Superior temporal gyrus (tissue), 1 donor: ENCODE data around the gene CALR.
"Not testable (repeated sequence)": the region's sequence is repeated elsewhere in the genome, so short reads cannot be mapped to it uniquely, and the experiment has no call there.

Experiments
- DNase-seq: peaks from one replicate; pipeline ENCODE4 v3.0.0-alpha.2; 2016; ENCODE audit errors: extremely low spot score

The CALR gene

GRCh38 chr19:12952488-12953137, 14.2 kb downstream of the CALR start:
- no peak for DNase-seq

- DNase-seq = peak; percentile 60
Measured at GRCh38 chr19:12953138-12953798, 14.9 kb downstream of the CALR start.

- DNase-seq = no peak
Measured at GRCh38 chr19:12953799-12954611, 15.6 kb downstream of the CALR start.

GRCh38 chr19:12954612-12954962, 16.2 kb downstream of the CALR start:
- DNase-seq = no peak

GRCh38 chr19:12955575-12955974, 17.2 kb downstream of the CALR start:
- not testable (repeated sequence) for DNase-seq

- DNase-seq = no peak
Measured at GRCh38 chr19:12955996-12956395, 17.6 kb downstream of the CALR start.

GRCh38 chr19:12956446-12957388, 18.3 kb downstream of the CALR start, which contains the start of gene GADD45GIP1:
TSS of gene GADD45GIP1 (minus strand) at chr19:12957223. CDS start at chr19:12957212, 11 bp downstream.
- DNase-seq = peak; percentile 64

- not testable (repeated sequence) for DNase-seq
Measured at GRCh38 chr19:12957389-12957952, 19.1 kb downstream of the CALR start.

- DNase-seq = no peak
Measured at GRCh38 chr19:12959481-12959880, 21.1 kb downstream of the CALR start.

GRCh38 chr19:12965017-12965811, 26.8 kb downstream of the CALR start:
- peak; percentile 73 for DNase-seq

- no peak for DNase-seq
Measured at GRCh38 chr19:12965812-12966135, 27.4 kb downstream of the CALR start.

- DNase-seq = no peak
Measured at GRCh38 chr19:12967907-12968306, 29.5 kb downstream of the CALR start.

GRCh38 chr19:12969292-12969988, 31.0 kb downstream of the CALR start, which contains the start of gene DAND5:
TSS of gene DAND5 (plus strand) at chr19:12969576. CDS start at chr19:12969661, 85 bp downstream.
- DNase-seq = peak; percentile 37

GRCh38 chr19:12970070-12970820, 31.8 kb downstream of the CALR start:
- no peak for DNase-seq

- no peak for DNase-seq
Measured at GRCh38 chr19:12973236-12973635, 34.8 kb downstream of the CALR start.

- no peak for DNase-seq
Measured at GRCh38 chr19:12974301-12975220, 36.2 kb downstream of the CALR start.

GRCh38 chr19:12975221-12975741, 36.9 kb downstream of the CALR start:
- DNase-seq = no peak

GRCh38 chr19:12976109-12976508, 37.7 kb downstream of the CALR start:
- DNase-seq = not testable (repeated sequence)
